ENCODE measurements around the gene PIGS. TPM values are rescaled to one million over a fixed set of nuclear protein-coding genes. Genes with fewer than 3 reads are reported as not detected.

Gene PIGS
- total and polyA plus RNA-seq, 2 of the 13 experiments (the other 11 are each of a cell fraction or from before 2014, with no cell fraction given), result 31.7 to 42.6 TPM

- TF ChIP-seq RERE (CRISPR knock-in tag; IDR thresholded peaks at IDR 0.05; ENCODE audit: low read depth), result no peak
- TF ChIP-seq SPEN (CRISPR knock-in tag; IDR thresholded peaks at IDR 0.05; ENCODE audit: low read depth), result no peak
- TF ChIP-seq KDM4B (CRISPR knock-in tag; IDR thresholded peaks at IDR 0.05), result no peak
- peak; percentile 61; the same call in 1 of the 2 replicates for TF ChIP-seq HOXA5 (CRISPR knock-in tag; IDR thresholded peaks at IDR 0.05)
- no peak for TF ChIP-seq ZMAT5 (CRISPR knock-in tag; IDR thresholded peaks at IDR 0.05; ENCODE audit: borderline replicate concordance, low read depth)
- no peak for TF ChIP-seq CHD4 (IDR thresholded peaks at IDR 0.05; ENCODE audit: borderline replicate concordance, low read length)
- TF ChIP-seq MAFF (IDR thresholded peaks at IDR 0.05; ENCODE audit: low read depth, low read length), result no peak
- TF ChIP-seq GLMP (CRISPR knock-in tag; IDR thresholded peaks at IDR 0.05; ENCODE audit: borderline replicate concordance), result no peak
- TF ChIP-seq PITX1 (CRISPR knock-in tag; IDR thresholded peaks at IDR 0.05), result no peak
- TF ChIP-seq HCFC1 (IDR thresholded peaks at IDR 0.05; ENCODE audit: low read depth, low read length), result no peak
- no peak for TF ChIP-seq REL (CRISPR knock-in tag; conservative IDR thresholded peaks at IDR 0.05)
- no peak for TF ChIP-seq SRSF1 (optimal IDR thresholded peaks at IDR 0.05; ENCODE audit: low read depth, low read length)
- no peak for TF ChIP-seq ZNF552 (CRISPR knock-in tag; IDR thresholded peaks at IDR 0.05; ENCODE audit: borderline replicate concordance)
- TF ChIP-seq GPN1 (CRISPR knock-in tag; IDR thresholded peaks at IDR 0.05; ENCODE audit: borderline replicate concordance), result no peak
- 0 out of 2 replicates have a peak, but pooled peaks have one; percentile 45 for TF ChIP-seq POLR2AphosphoS5 (IDR thresholded peaks at IDR 0.05; ENCODE audit: low read depth, low read length)
- TF ChIP-seq MTA3 (CRISPR knock-in tag; IDR thresholded peaks at IDR 0.05), result no peak
- TF ChIP-seq SRSF9 (IDR thresholded peaks at IDR 0.05; ENCODE audit: borderline replicate concordance, insufficient read depth, low read depth, low read length, poor library complexity, severe bottlenecking), result no peak
- 0 out of 2 replicates have a peak, but pooled peaks have one; percentile 41 for TF ChIP-seq ZMAT3 (CRISPR knock-in tag; conservative IDR thresholded peaks at IDR 0.05)
- TF ChIP-seq CERS6 (CRISPR knock-in tag; IDR thresholded peaks at IDR 0.05), result no peak
- no peak for TF ChIP-seq ZBTB20 (CRISPR knock-in tag; IDR thresholded peaks at IDR 0.05; ENCODE audit: borderline replicate concordance, low read depth)
- no peak for TF ChIP-seq SIN3B (IDR thresholded peaks at IDR 0.05; ENCODE audit: low read length)
These were observed 18.9 kb downstream of the PIGS start, which contains the start of gene UNC119 (continued) for GRCh38 chr17:28552176-28552999.
